K562 treated with DMSO at 1 percent for 48 hours (cell line): ENCODE results near the gene TAS2R50. TPM values are rescaled to one million over a fixed set of nuclear protein-coding genes. Genes with fewer than 3 reads are reported as not detected.

Experiments
- total RNA-seq: library from RNA; unstranded; fragments of 300-600 nt; gene quantifications from 2 replicates; pipeline ENCODE4 v1.2.3, GENCODE V29; 2022; ENCODE audit warnings: low replicate concordance; ENCODE audit errors: extremely low read depth

TAS2R50 gene, protein sequence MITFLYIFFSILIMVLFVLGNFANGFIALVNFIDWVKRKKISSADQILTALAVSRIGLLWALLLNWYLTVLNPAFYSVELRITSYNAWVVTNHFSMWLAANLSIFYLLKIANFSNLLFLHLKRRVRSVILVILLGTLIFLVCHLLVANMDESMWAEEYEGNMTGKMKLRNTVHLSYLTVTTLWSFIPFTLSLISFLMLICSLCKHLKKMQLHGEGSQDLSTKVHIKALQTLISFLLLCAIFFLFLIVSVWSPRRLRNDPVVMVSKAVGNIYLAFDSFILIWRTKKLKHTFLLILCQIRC
- total RNA-seq = not detected in 2 replicates

DNA sequence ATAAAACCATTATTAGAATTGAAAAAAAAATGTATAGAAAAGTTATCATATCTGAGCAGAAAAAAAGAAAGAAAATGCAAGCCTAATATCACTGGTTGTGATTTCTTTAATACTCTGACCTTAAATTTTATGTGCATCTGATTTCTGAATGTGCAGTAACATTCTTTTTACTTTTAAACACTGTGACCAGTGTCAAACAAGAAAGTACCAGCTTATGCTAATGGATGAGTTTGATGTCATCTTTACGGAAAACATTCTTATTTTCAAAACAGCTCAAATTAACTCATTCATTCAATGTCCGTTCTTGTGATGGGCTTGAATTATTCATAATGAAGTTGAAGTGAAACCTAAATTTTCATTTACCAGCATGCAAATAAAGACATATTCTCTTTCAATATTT is at the start of gene TAS2R50:
Gene TAS2R50, minus strand, starts transcription at position 101 of the 400 bp plus-strand sequence. Its CDS starts 52 bp downstream, at position 49.

DNA sequence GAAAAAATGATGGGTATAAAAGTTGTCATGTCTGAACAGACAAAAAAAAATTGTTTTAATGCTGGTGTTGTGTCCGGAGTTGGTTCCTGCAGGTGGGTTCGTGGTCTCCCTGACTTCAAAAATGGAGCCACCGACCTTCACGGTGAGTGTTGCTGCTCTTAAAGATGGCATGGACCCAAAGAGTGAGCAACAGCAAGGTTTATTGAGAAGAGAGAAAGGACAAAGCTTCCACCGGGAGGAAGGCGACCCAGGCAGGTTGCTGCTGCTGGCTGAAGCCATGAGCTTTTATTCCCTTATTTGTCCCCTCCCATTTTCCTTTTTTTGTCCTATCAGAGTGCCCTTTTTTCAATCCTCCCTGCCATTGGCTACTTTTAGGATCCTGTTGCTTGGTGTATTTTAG is 44.6 kb upstream of the TAS2R50 start, which contains the start of gene TAS2R31:
Gene TAS2R31, minus strand, starts transcription at position 101 of the 400 bp plus-strand sequence. Its CDS starts 72 bp downstream, at position 29.

DNA sequence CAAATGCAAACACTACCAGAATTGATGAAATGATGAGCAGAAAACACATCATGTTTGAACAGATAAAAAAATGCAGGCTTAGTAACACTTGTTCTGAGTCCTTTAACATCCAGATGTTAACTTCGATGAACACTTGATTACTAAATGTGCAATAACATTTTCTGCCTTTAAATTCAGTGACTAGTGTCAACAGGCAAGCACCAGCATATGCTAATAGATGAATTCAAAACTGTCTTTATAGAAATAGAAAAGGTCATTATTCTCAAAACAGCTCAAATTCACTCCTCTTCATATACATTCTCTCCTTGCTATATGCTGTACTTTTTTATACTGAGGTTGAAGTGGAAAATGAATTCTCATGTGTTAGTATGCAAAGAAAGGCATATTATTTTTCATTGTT is 35.8 kb upstream of the TAS2R50 start, which contains the start of gene TAS2R19:
Gene TAS2R19, minus strand, starts transcription at position 101 of the 400 bp plus-strand sequence. Its CDS starts 49 bp downstream, at position 52.

DNA sequence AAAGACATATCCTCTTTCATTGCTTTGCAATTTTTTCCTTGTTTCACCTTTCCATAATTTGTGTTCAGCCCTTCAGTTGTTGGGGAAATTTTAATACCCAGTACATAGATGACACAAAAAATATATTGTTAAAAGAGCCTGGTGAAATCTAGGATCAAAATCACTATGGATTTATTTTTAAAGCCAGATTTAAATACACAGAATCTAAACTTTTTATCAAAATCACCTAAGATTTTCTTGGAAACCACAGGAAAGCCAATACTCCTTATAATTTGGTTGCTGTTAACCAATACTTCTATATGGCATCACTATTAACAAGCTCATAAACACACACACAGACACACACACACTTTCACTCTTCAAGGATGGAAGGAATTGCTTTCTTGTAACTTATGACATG is 11.5 kb upstream of the TAS2R50 start, which contains the start of gene TAS2R20:
Gene TAS2R20, minus strand, starts transcription at position 101 of the 400 bp plus-strand sequence. CDS start 429 bp downstream, outside the sequence.

DNA sequence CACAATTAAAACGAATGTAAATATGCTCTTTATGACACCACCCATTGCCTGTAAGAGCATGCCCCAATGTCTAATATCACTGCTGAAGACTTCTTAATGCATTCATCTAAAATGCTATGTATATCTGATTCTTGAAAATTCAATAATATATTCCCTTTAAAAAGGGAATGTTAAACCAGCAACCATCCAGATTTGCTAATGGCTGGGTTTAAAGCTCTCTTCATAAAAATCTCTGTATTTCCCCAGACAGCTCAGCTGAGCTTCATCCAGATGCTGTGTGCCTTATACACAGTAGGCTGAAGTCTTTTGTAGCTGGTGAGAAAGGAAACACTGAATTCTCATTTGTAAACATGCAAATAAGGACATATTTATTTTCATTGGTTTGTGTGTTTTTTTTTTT is 47.5 kb downstream of the TAS2R50 start, which contains the start of gene TAS2R14:
Gene TAS2R14, minus strand, starts transcription at position 101 of the 400 bp plus-strand sequence. Its CDS starts 56 bp downstream, at position 45.

Other genes with a start within 250 kb of the TAS2R50 start
- gene TAS2R7, start 184.3 kb downstream of the TAS2R50 start, total RNA-seq = not detected in 2 replicates
- gene TAS2R8, start 179.6 kb downstream of the TAS2R50 start, total RNA-seq = not detected in 2 replicates
- gene TAS2R9, start 176.7 kb downstream of the TAS2R50 start, total RNA-seq = not detected in 2 replicates
- gene TAS2R10, start 160.6 kb downstream of the TAS2R50 start, total RNA-seq = not detected in 2 replicates
- not detected in 2 replicates for gene PRR4, start 137.4 kb downstream of the TAS2R50 start, total RNA-seq
- gene PRH1, start 102.7 kb downstream of the TAS2R50 start, total RNA-seq = not detected in 2 replicates
- gene TAS2R13, start 77.3 kb downstream of the TAS2R50 start, total RNA-seq = not detected in 2 replicates
- gene PRH2, start 57.7 kb downstream of the TAS2R50 start, total RNA-seq = not detected in 2 replicates
- not detected in 2 replicates for gene TAS2R14, start 47.6 kb downstream of the TAS2R50 start, total RNA-seq
- gene TAS2R20, start 11.4 kb upstream of the TAS2R50 start, total RNA-seq = not detected in 2 replicates
- not detected in 2 replicates for gene TAS2R19, start 35.7 kb upstream of the TAS2R50 start, total RNA-seq
- gene TAS2R31, start 44.5 kb upstream of the TAS2R50 start, total RNA-seq = not detected in 2 replicates
- gene TAS2R46, start 75.4 kb upstream of the TAS2R50 start, total RNA-seq = not detected in 2 replicates
- not detected in 2 replicates for gene TAS2R43, start 105.4 kb upstream of the TAS2R50 start, total RNA-seq
- not detected in 2 replicates for gene TAS2R30, start 147.7 kb upstream of the TAS2R50 start, total RNA-seq
- gene SMIM10L1, start 184.3 kb upstream of the TAS2R50 start, total RNA-seq = not detected in 2 replicates
- gene TAS2R42, start 200.0 kb upstream of the TAS2R50 start, total RNA-seq = not detected in 2 replicates